PC-3 (cell line): ENCODE data around the gene HDAC4. TPM values are rescaled to one million over a fixed set of nuclear protein-coding genes. Genes with fewer than 3 reads are reported as not detected.

Experiments used
- ATAC-seq: fragments of 200-7000 bp; cut with Tn5 transposase; 2 replicates; pipeline ENCODE4 v1.9.1; 2020; ENCODE audit warnings: mild to moderate bottlenecking, moderate library complexity
- BruUV-seq: library from RNA; stranded (reverse); fragments of 400-500 nt; replicated peaks from 2 replicates; lab custom pipeline; 2021; lab: Mats Ljungman, UMichigan
- CTCF ChIA-PET: fragments of 300-600 bp; sonication (Branson Sonifier 250); formaldehyde crosslinking; loops from one replicate; lab custom pipeline; 2022; ENCODE audit warnings: antibody characterized with exemption; lab: Charles Lee
- POLR2A ChIA-PET: fragments of 300-600 bp; sonication (Branson Sonifier 250); formaldehyde crosslinking; loops from one replicate; lab custom pipeline; 2022; ENCODE audit warnings: antibody characterized with exemption; ENCODE audit not compliant: unreplicated experiment; lab: Charles Lee
- DNase-seq: peaks from one replicate; pipeline ENCODE4 v3.0.0-alpha.2; 2015
- H2AFZ ChIP-seq: fragments of 300-600 bp; sonication (generic); 2 replicates; pipeline ENCODE4 v1.6.0; 2016; ENCODE audit warnings: antibody characterized with exemption, low read length
- H3F3A ChIP-seq: fragments of 300-600 bp; sonication (generic); one replicate; pipeline ENCODE4 v1.6.0; 2017; ENCODE audit warnings: antibody characterized with exemption, low read length, control low read depth, mild to moderate bottlenecking; ENCODE audit not compliant: unreplicated experiment
- H3K27ac ChIP-seq: fragments of 300-600 bp; sonication (generic); 2 replicates; pipeline ENCODE4 v1.5.1; 2016; ENCODE audit warnings: mild to moderate bottlenecking, low read length
- H3K27me3 ChIP-seq: fragments of 300-600 bp; sonication (generic); 2 replicates; pipeline ENCODE4 v1.6.1; 2016; ENCODE audit warnings: low read length, mixed read lengths
- H3K36me3 ChIP-seq: fragments of 300-600 bp; sonication (generic); 2 replicates; pipeline ENCODE4 v1.6.1; 2016; ENCODE audit warnings: low read depth, mixed run types, low read length, mixed read lengths
- H3K4me1 ChIP-seq: fragments of 300-600 bp; sonication (generic); 2 replicates; pipeline ENCODE4 v1.5.1; 2016; ENCODE audit warnings: low read length; ENCODE audit not compliant: insufficient read depth
- H3K4me2 ChIP-seq: fragments of 300-600 bp; sonication (generic); 2 replicates; pipeline ENCODE4 v1.6.0; 2016; ENCODE audit warnings: low read length
- H3K4me3 ChIP-seq: fragments of 300-600 bp; sonication (generic); 2 replicates; pipeline ENCODE4 v1.5.1; 2016; ENCODE audit warnings: mild to moderate bottlenecking, low read length, mixed read lengths
- H3K79me2 ChIP-seq: fragments of 300-600 bp; sonication (generic); 2 replicates; pipeline ENCODE4 v1.6.1; 2017; ENCODE audit warnings: low read length, mixed read lengths
- H3K9ac ChIP-seq: fragments of 300-600 bp; sonication (generic); 2 replicates; pipeline ENCODE4 v1.6.0; 2016; ENCODE audit warnings: mild to moderate bottlenecking, low read length
- H3K9me2 ChIP-seq: fragments of 300-600 bp; sonication (generic); replicated peaks from 2 replicates; pipeline ENCODE4 v1.6.1; 2016; ENCODE audit warnings: mixed run types, low read length, mixed read lengths
- H3K9me3 ChIP-seq: fragments of 300-600 bp; sonication (generic); 2 replicates; pipeline ENCODE4 v1.6.1; 2016; ENCODE audit warnings: low read length, mixed read lengths
- H4K20me1 ChIP-seq: fragments of 300-600 bp; sonication (generic); 2 replicates; pipeline ENCODE4 v1.6.1; 2016; ENCODE audit warnings: low read length, mixed read lengths
- CTCF ChIP-seq: fragments of 300-600 bp; sonication (generic); conservative IDR thresholded peaks from 2 replicates; pipeline ENCODE4 v1.5.1; 2017; ENCODE audit warnings: antibody characterized with exemption, low read depth, mild to moderate bottlenecking, low read length
- EZH2 ChIP-seq: fragments of 300-600 bp; sonication (generic); IDR thresholded peaks from one replicate; pipeline ENCODE4 v1.6.1; 2017; ENCODE audit warnings: antibody characterized with exemption, mild to moderate bottlenecking, low read length; ENCODE audit not compliant: unreplicated experiment
- EZH2phosphoT487 ChIP-seq: fragments of 300-600 bp; sonication (generic); IDR thresholded peaks from 2 replicates; pipeline ENCODE4 v1.6.1; 2018; ENCODE audit warnings: mild to moderate bottlenecking, antibody characterized with exemption, low read length, borderline replicate concordance
- intact Hi-C: fragments of 100-400 bp; cut with micrococcal nuclease; formaldehyde crosslinking; loops from 2 replicates; pipeline ENCODE4 v1.9.0; 2023
- total RNA-seq: library from RNA; depleted of rRNA; stranded (reverse); fragments of >200 nt; gene quantifications from 2 replicates; pipeline ENCODE4 v1.2.3, GENCODE V29; 2014

Gene HDAC4
- total RNA-seq, 1 experiment from 2014 or later: 8.5 TPM

DNA sequence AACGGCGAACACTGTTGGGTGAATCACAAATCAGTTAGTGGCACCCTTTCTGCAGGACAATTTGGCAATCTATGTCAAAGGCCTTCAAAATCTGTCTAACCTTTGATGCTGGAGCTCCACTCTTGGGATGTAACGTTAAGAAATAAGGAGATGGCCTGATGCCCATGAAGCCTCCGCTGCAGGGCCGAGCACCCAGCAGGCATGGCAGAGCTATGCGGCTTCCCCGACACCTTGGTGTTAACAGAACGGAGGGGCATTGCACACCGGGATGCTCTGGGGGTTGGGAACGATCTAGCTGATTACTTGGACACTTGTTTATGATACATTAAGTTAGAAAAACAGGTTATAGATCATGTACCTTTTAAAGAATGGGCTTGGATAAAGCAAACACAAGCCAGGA is 265.3 kb downstream of the HDAC4 start:
- H3F3A ChIP-seq: no peaks in the 10 kb centered on the region
- H3K27me3 ChIP-seq: no peaks in the 10 kb centered on the region
- CTCF ChIA-PET: interaction anchor here (0.6 kb wide), 1 partner anchor 21 kb away, joined by 3 read pairs; no protein-coding TSS in a partner anchor
- no peaks in the 10 kb centered on the region for H3K79me2 ChIP-seq
- no peak overlapping the region for H3K27ac ChIP-seq
- H2AFZ ChIP-seq: no peak overlapping the region
- no TSS peak for BruUV-seq
- H3K9me3 ChIP-seq: no peaks in the 10 kb centered on the region
- POLR2A ChIA-PET: no interaction called here
- no peak overlapping the region for H3K4me2 ChIP-seq
- no peak overlapping the region for H3K4me3 ChIP-seq
- TF ChIP-seq EZH2: no peak
- no peak for TF ChIP-seq CTCF
- no peak for TF ChIP-seq EZH2phosphoT487
- no peak overlapping the region for H3K9ac ChIP-seq
- intact Hi-C loops: no loop called here
- no peak for DNase-seq
- no peaks in the 10 kb centered on the region; the same call in 1 of the 2 replicates for H3K36me3 ChIP-seq
- no peaks in the 10 kb centered on the region for H3K4me1 ChIP-seq
- no peaks in the 10 kb centered on the region for H4K20me1 ChIP-seq
- no peaks in the 10 kb centered on the region for H3K9me2 ChIP-seq
- ATAC-seq: no peak

GRCh38 chr2:239133945-239134570 is 266.8 kb downstream of the HDAC4 start:
- ChIA-PET CTCF (no interaction called here), POLR2A (no interaction called here)
- H3K9me3 ChIP-seq: no peaks in the 10 kb centered on the region
- no peaks in the 10 kb centered on the region for H4K20me1 ChIP-seq
- H3K27me3 ChIP-seq: no peaks in the 10 kb centered on the region
- no peaks in the 10 kb centered on the region; the same call in 1 of the 2 replicates for H3K36me3 ChIP-seq
- H3K4me3 ChIP-seq: no peak overlapping the region
- H3K79me2 ChIP-seq: no peaks in the 10 kb centered on the region
- H3K9me2 ChIP-seq: no peaks in the 10 kb centered on the region
- BruUV-seq: no TSS peak
- no peak overlapping the region for H2AFZ ChIP-seq
- DNase-seq (no peak), ATAC-seq (no peak)
- H3K4me1 ChIP-seq: no peaks in the 10 kb centered on the region
- no peak overlapping the region for H3K9ac ChIP-seq
- intact Hi-C loops: no loop called here
- no peaks in the 10 kb centered on the region for H3F3A ChIP-seq
- TF ChIP-seq CTCF (no peak), EZH2phosphoT487 (no peak), EZH2 (no peak)
- no peak overlapping the region for H3K27ac ChIP-seq
- H3K4me2 ChIP-seq: no peak overlapping the region

GRCh38 chr2:239132786-239133185 is 268.0 kb downstream of the HDAC4 start:
- Histone ChIP-seq H3K4me3 (no peak overlapping the region), H3K9me2 (no peaks in the 10 kb centered on the region), H3F3A (no peaks in the 10 kb centered on the region), H3K27ac (no peak overlapping the region), H3K9ac (no peak overlapping the region), H3K9me3 (no peaks in the 10 kb centered on the region), H4K20me1 (no peaks in the 10 kb centered on the region), H3K4me2 (no peak overlapping the region), H3K27me3 (no peaks in the 10 kb centered on the region), H3K79me2 (no peaks in the 10 kb centered on the region), H2AFZ (no peak overlapping the region), H3K4me1 (no peaks in the 10 kb centered on the region), H3K36me3 (no peaks in the 10 kb centered on the region; the same call in 1 of the 2 replicates)
- TF ChIP-seq EZH2 (no peak), EZH2phosphoT487 (no peak), CTCF (no peak)
- DNase-seq (no peak), ATAC-seq (no peak)
- BruUV-seq: no TSS peak
- intact Hi-C loops: no loop called here
- POLR2A ChIA-PET: no interaction called here
- CTCF ChIA-PET: no interaction called here
